HUDEP-2 (cell line): ENCODE measurements around the gene ITGA6.

Source experiments
- DNase-seq, 76 experiments: peaks; one replicate each; lab custom pipeline; 2025; ENCODE audit not compliant: unreplicated experiment in 76 of 76; lab: John Stamatoyannopoulos, UW

Gene ITGA6

GRCh38 chr2:172427256-172427989, at the start of gene ITGA6:
Gene ITGA6, plus strand, starts transcription at chr2:172427586.
- peak in 37 of 76 experiments; percentile 2 to 47 (median 24) for DNase-seq

DNA sequence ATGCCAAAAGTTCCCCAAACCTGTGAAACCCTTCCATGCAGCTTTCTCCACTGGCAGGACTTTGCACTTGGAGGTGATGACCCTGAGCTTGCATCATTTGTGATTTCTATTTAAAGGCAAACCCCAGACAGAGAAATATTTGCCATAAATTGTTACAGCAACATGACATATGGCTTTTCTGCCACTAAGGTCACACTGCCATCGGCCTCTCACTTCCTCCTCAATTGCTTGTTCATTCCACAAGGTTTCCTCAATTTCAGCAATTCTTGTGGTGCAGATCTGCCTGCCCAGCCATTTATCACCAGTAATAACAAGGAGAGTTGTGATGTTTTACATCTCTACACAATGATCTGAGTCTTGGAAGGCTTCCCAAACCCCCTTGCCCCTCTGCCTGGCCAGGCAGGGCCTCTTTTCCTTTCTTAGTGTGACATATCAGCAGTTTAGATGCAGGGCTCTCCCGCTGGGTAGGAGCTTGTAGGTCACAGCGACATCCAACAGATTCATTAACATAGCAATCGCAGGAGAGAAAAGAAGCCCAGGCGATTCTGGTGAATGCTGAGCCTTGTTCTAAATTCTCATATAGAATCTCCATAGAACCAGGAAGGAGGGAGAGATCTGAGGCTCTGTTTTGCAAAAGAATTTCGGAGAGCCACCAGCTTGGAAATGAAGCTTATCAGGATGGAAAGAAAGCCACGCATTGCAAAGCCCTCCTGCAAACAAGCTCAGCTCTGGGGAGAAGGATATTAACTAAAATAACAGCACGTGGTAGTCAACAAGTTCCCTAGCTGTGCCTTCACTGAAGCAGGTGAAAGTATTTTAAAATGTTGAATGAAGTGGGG, 46.7 kb upstream of the ITGA6 start:
- no peak for DNase-seq

- DNase-seq, result no peak
These were observed 45.9 kb upstream of the ITGA6 start for GRCh38 chr2:172381275-172382027.

GRCh38 chr2:172387361-172387760, 40.0 kb upstream of the ITGA6 start:
- no peak for DNase-seq

DNA sequence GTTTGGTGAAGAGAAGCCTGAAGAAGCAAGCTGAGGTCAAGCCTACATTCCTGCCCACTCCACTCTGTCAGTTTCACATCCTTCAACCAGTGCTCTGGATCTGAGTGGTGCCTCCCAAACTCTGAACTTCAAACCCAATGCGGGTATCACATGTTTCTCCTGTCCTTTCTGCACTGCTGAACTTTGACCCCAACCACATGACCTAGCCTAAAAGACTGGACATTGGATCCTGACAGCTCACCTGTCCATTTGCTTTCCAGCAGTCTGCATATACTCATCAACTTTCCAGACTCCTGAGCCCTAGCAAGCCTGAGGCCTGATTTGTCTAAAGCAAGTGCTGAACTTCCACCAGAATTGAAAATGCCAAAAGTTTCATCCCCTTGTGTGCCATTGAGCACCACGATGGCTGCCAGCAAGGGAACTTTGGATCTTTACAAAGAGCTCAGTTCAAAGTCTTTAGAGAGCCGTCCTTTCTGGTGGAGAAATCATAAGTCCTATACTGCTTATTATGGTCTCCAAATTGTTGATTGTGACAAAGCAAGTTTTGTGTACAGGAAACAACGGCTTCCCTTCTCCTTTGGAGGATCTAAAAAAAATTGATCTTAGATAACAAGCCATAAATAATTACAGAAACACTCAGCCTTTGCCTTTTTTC, 37.6 kb upstream of the ITGA6 start:
- no peak for DNase-seq

GRCh38 chr2:172394002-172394401, 33.4 kb upstream of the ITGA6 start:
- DNase-seq, result no peak

GRCh38 chr2:172395503-172395902, 31.9 kb upstream of the ITGA6 start:
- peak in 2 of 76 experiments; percentile 2 to 8 for DNase-seq

DNA sequence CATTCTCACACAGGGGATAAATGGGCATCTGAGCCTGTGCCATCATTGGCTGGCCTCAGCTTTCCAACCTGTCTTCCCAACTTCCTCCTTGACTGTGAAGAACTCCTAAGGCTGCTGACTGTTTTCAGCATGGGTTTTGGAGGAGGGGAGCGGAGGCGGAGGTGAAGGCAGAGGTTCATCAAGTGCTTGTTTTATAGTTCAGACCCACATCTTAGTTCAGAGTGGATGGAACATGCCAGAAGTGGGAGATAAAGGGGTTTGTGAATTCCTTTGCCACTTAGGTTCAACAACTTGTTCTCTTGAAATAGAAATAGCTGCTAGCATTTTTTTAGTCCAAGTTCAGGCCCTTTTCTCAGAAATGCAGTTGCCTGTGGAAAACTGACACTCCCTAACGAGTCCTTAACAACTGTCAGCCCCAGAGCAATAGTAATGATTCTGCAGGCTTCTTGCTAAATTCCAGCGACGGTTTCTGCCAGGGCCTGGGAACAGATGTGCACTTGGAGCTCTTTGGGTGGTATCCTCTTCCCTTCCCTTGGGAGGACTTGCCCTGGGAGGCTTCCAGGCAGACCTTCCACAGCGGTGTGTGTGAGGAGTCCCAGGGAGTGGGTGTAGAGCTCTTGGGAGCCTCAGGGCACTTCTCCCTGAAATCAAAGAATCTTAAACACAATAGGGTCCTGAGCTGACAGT, 30.1 kb upstream of the ITGA6 start:
- no peak for DNase-seq

DNA sequence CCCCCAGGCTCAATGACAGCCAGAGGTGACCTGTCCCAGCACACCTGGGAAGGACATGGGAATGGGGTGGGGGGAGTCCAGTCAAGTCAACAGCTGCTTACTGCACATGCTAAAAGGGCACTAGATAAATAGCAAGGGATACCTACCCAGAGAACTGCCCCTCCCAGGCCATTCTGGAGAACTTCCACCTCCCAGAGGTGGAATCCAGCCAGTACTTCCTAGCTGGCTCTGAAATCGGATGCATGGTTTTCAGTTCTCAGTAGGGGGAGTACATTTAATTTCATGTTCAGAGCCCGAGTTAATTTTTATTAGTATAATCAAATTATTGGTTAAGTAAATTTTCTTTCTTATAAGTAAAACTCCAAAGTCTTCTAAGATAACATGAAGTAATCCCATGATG, 28.9 kb upstream of the ITGA6 start:
- DNase-seq, result no peak

GRCh38 chr2:172399765-172400164, 27.6 kb upstream of the ITGA6 start:
- no peak for DNase-seq

DNA sequence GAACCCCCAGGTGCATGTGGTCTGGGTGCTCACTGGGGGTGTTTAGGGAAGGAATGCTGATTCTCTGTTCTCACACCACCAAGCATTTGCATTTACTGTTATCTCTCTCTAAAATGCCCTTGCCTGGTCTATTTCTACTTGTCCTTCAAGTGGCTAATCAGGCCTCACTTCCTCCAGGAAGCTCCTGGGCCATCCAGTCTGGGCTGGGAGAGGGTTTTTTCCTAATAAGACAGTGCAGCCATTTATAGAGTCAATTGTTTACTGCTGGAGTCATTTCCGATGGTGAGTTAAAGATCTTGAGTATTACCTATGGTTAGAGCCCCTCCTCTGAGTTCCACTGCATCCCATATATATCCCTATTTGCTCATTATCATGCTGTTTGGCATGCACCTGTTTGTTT, 25.2 kb upstream of the ITGA6 start:
- no peak for DNase-seq

- no peak for DNase-seq
These were observed 24.0 kb upstream of the ITGA6 start for GRCh38 chr2:172403402-172403801.

DNA sequence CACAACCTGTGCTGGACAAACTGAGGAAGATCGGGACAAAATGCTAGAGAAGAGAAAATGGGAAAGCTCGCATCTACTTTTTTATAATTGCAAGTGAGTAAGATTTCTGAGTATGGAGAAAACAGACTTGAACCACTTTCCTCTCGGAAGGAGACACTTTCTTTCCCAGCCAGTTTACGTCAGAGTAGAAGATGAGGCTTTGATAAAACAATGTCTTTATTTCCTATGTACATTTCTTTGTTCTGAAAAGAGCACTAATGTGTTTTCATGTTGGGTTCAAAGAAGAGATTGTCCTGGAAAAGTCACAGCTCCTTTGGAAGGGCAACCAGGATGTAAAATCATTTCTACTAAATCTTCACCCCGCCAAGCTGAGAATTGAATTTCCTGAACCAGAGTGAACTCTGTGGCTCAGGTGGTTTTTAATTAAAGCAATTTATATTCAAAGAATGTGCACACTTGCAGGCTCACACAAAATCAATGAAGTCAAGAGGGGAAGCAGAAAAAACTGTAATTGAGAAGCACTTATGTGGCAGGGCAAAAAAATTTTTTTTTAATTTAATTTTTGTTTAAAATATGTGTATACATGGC, 23.4 kb upstream of the ITGA6 start:
- DNase-seq, result no peak

DNA sequence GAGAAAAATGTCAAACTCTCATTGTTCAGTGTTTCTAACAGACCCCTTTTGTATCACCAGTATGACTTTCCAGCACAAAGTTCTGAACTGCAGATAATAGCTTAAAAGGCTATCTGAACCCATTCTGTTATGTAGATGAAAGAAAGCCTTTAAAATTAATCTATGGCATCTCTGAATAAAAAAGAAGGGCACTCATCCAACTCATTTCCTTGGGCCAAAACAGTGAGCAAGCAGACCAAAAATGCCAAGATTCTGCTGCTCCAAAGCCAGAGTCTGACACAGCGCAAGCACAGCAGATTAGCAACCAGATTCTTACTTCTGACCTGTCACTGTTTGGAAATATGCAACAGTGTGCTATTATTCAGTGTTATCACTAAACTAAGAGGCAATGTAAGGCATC, 22.6 kb upstream of the ITGA6 start:
- no peak for DNase-seq

GRCh38 chr2:172405673-172406072, 21.7 kb upstream of the ITGA6 start:
- no peak for DNase-seq

GRCh38 chr2:172408143-172408766, 19.1 kb upstream of the ITGA6 start:
- no peak for DNase-seq

DNA sequence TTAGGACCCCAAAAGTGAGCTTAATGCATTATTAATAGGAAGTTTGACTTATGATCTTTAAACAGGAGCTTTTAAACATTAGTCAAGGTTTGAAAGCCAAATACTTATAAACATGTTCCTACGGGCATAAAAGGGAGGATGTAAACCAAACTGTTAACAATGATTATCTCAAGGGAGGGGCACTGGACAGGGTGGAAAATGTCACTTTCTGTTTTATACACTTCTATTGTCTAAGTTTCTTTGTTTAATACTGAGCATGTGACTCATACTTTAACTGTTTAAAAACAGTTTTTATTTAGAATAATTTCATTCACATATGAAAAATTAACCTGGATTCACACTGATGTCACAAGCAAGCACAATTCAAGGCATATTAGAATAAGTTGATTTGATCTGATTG, 18.3 kb upstream of the ITGA6 start:
- DNase-seq, result no peak

DNA sequence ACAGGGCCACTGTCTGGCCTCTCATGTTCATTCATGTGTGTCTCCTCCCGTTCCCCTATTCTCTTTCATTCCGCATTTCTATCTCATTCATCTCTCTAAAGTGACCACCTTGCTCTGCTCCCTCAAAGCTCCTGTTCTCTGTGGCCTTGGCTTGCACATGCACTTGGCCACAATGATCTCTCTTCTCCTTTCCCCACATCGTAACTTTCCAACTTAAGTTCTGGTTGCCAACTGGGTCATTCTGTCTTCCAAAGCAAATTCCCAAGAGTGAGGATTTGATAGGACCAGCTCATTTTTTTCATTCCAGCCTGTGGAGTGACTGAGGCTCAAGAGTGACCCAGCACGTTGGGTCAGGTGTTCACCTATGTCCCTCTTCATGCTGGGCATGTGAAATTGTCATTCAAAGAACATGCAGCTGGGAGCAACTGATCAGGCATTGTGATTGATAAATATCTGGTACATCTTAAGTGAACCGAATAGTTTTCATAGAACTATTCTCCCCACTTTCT, 14.3 kb upstream of the ITGA6 start:
- DNase-seq, result no peak

GRCh38 chr2:172415157-172415864, 12.1 kb upstream of the ITGA6 start:
- DNase-seq, result no peak
